H1 (cell line): ENCODE data around the gene PHACTR1. TPM values are rescaled to one million over a fixed set of nuclear protein-coding genes. Genes with fewer than 3 reads are reported as not detected.

ENCODE experiments used
- CTCF ChIA-PET: fragments of 300-600 bp; sonication (Branson Sonifier 250); formaldehyde crosslinking; loops from one replicate; lab custom pipeline; 2021; ENCODE audit not compliant: partially characterized antibody; lab: Charles Lee
- POLR2A ChIA-PET: fragments of 300-600 bp; sonication (Branson Sonifier 250); formaldehyde crosslinking; loops from one replicate; lab custom pipeline; 2021; ENCODE audit warnings: inconsistent platforms; ENCODE audit not compliant: partially characterized antibody; lab: Charles Lee
- DNase-seq, 2 experiments: peaks; one replicate each; pipeline versions ENCODE4 v3.0.0 to v3.0.0-alpha.2; 2010 to 2022; ENCODE audit warnings: low spot score in 2 of 2, low read depth in 1 of 2, mixed read lengths in 1 of 2
- FAIRE-seq: peaks from 2 replicates; lab custom pipeline; 2011; peaks lifted over from hg19 to GRCh38; lab: Jason Lieb, UNC
- H2AFZ ChIP-seq: 2 replicates; pipeline ENCODE4 v1.8.1; 2012; ENCODE audit warnings: low read length, inconsistent platforms
- H2AK5ac ChIP-seq: 2 replicates; pipeline ENCODE4 v1.6.1; 2013; ENCODE audit warnings: low read depth, low read length
- H2BK120ac ChIP-seq: replicated peaks from 2 replicates; pipeline ENCODE3; 2013; ENCODE audit warnings: low read depth, low read length, inconsistent platforms
- H2BK12ac ChIP-seq: 2 replicates; pipeline ENCODE4 v1.6.1; 2013; ENCODE audit warnings: low read depth, low read length
- H2BK15ac ChIP-seq: 2 replicates; pipeline ENCODE4 v1.6.1; 2013; ENCODE audit warnings: low read length
- H2BK20ac ChIP-seq: 2 replicates; pipeline ENCODE4 v1.6.1; 2013; ENCODE audit warnings: low read length
- H2BK5ac ChIP-seq: 2 replicates; pipeline ENCODE4 v1.6.1; 2013; ENCODE audit warnings: low read depth, low read length
- H3K14ac ChIP-seq: 2 replicates; pipeline ENCODE4 v1.6.1; 2013; ENCODE audit warnings: inconsistent platforms; ENCODE audit not compliant: insufficient read length
- H3K18ac ChIP-seq: 2 replicates; pipeline ENCODE4 v1.6.1; 2013; ENCODE audit warnings: low read length; ENCODE audit errors: extremely low read depth
- H3K23ac ChIP-seq: 2 replicates; pipeline ENCODE4 v1.6.1; 2013; ENCODE audit warnings: inconsistent platforms; ENCODE audit not compliant: insufficient read length
- H3K23me2 ChIP-seq: 2 replicates; pipeline ENCODE4 v1.6.1; 2013; ENCODE audit warnings: low read depth, low read length
- H3K27ac ChIP-seq: 2 replicates; pipeline ENCODE4 v1.6.1; 2011; ENCODE audit warnings: low read depth, low read length, inconsistent platforms
- H3K27me3 ChIP-seq, 4 experiments: replicated peaks in 1 of 4; 1 replicate in 1 of 4; 2 replicates in 3 of 4; pipeline versions ENCODE4 v1.6.1 to v1.8.1; 2011 to 2013; ENCODE audit warnings: low read length in 3 of 4, mild to moderate bottlenecking in 3 of 4, inconsistent platforms in 2 of 4, mixed read lengths in 2 of 4, moderate library complexity in 1 of 4; ENCODE audit not compliant: control insufficient read depth in 3 of 4, insufficient read depth in 3 of 4; ENCODE audit errors: extremely low read depth in 1 of 4
- H3K36me3 ChIP-seq, 4 experiments: 2 replicates each; pipeline versions ENCODE4 v1.6.1 to v1.8.1; 2011 to 2013; ENCODE audit warnings: mild to moderate bottlenecking in 4 of 4, low read length in 3 of 4, moderate library complexity in 2 of 4, control low read depth in 1 of 4, inconsistent platforms in 1 of 4; ENCODE audit not compliant: insufficient read depth in 4 of 4, control insufficient read depth in 2 of 4
- H3K4ac ChIP-seq: replicated peaks from 2 replicates; pipeline ENCODE3; 2013; ENCODE audit warnings: low read length, low read depth, mixed read lengths, inconsistent platforms; ENCODE audit not compliant: insufficient read length
- H3K4me1 ChIP-seq, 4 experiments: replicated peaks in 1 of 4; 1 replicate in 1 of 4; 2 replicates in 3 of 4; pipeline versions ENCODE4 v1.6.1 to v1.8.1; 2011 to 2013; ENCODE audit warnings: low read length in 3 of 4, inconsistent platforms in 2 of 4, mixed read lengths in 1 of 4; ENCODE audit not compliant: insufficient read depth in 4 of 4, control insufficient read depth in 3 of 4
- H3K4me2 ChIP-seq, 2 experiments: 2 replicates each; pipeline versions ENCODE4 v1.6.1 to v1.8.1; 2011 to 2013; ENCODE audit warnings: low read depth in 2 of 2, low read length in 2 of 2, control low read depth in 1 of 2, inconsistent platforms in 1 of 2, mild to moderate bottlenecking in 1 of 2; ENCODE audit not compliant: insufficient read depth in 1 of 2
- H3K4me3 ChIP-seq, 4 experiments: fragments of 200-600, 300-600 bp in 1 of 4; sonication (generic), shearing (Covaris generic), sonication (Bioruptor Twin) in 1 of 4; 2 replicates each; pipeline versions ENCODE4 v1.5.1 to v1.8.1; 2011 to 2016; ENCODE audit warnings: low read length in 4 of 4, low read depth in 3 of 4, control low read depth in 2 of 4, inconsistent platforms in 2 of 4, mild to moderate bottlenecking in 2 of 4, mixed read lengths in 1 of 4, moderate library complexity in 1 of 4; ENCODE audit not compliant: insufficient read depth in 2 of 4; ENCODE audit errors: extremely low read depth in 1 of 4
- H3K56ac ChIP-seq: replicated peaks from 2 replicates; pipeline ENCODE3; 2013; ENCODE audit warnings: low read depth, mild to moderate bottlenecking, mixed read lengths, low read length, inconsistent platforms; ENCODE audit not compliant: insufficient read length
- H3K79me1 ChIP-seq: 2 replicates; pipeline ENCODE4 v1.6.1; 2013; ENCODE audit warnings: low read depth, low read length, control low read depth
- H3K79me2 ChIP-seq, 2 experiments: 2 replicates each; pipeline versions ENCODE4 v1.6.1 to v1.8.1; 2012 to 2013; ENCODE audit warnings: low read length in 2 of 2, mild to moderate bottlenecking in 2 of 2, inconsistent platforms in 1 of 2; ENCODE audit not compliant: insufficient read depth in 2 of 2, control insufficient read depth in 1 of 2
- H3K9ac ChIP-seq, 4 experiments: replicated peaks in 1 of 4; 1 replicate in 1 of 4; 2 replicates in 3 of 4; pipeline versions ENCODE4 v1.6.1 to v1.8.1; 2011 to 2013; ENCODE audit warnings: low read depth in 3 of 4, low read length in 3 of 4, control low read depth in 2 of 4, mild to moderate bottlenecking in 2 of 4, moderate library complexity in 2 of 4, inconsistent platforms in 1 of 4; ENCODE audit errors: extremely low read depth in 1 of 4
- H3K9me3 ChIP-seq, 2 experiments: 2 replicates each; pipeline versions ENCODE4 v1.6.1 to v1.8.1; 2012 to 2013; ENCODE audit warnings: mild to moderate bottlenecking in 2 of 2, moderate library complexity in 2 of 2, control low read depth in 1 of 2, inconsistent platforms in 1 of 2, low read depth in 1 of 2, low read length in 1 of 2, mixed read lengths in 1 of 2; ENCODE audit not compliant: insufficient read depth in 2 of 2
- H4K20me1 ChIP-seq, 2 experiments: replicated peaks in 1 of 2; 2 replicates each; pipeline versions ENCODE3 to v1.8.1; 2011 to 2013; ENCODE audit warnings: inconsistent platforms in 2 of 2, low read length in 2 of 2, mild to moderate bottlenecking in 1 of 2; ENCODE audit not compliant: insufficient read depth in 2 of 2, control insufficient read depth in 1 of 2
- H4K5ac ChIP-seq: 2 replicates; pipeline ENCODE4 v1.6.1; 2013; ENCODE audit warnings: low read length, low read depth, mixed read lengths, inconsistent platforms; ENCODE audit not compliant: insufficient read length
- H4K8ac ChIP-seq: 2 replicates; pipeline ENCODE4 v1.8.0; 2013; ENCODE audit warnings: mild to moderate bottlenecking, moderate library complexity, low read length, inconsistent platforms; ENCODE audit not compliant: insufficient read depth; ENCODE audit errors: extremely low read depth
- H4K91ac ChIP-seq: replicated peaks from 2 replicates; pipeline ENCODE3; 2013; ENCODE audit warnings: low read length, mixed read lengths, inconsistent platforms; ENCODE audit not compliant: insufficient read length
- CTCF ChIP-seq, 3 experiments: IDR thresholded peaks; 1 replicate in 2 of 3; 2 replicates in 1 of 3; pipeline versions ENCODE4 v1.5.1 to v1.6.1; 2011; ENCODE audit warnings: low read length in 3 of 3, mild to moderate bottlenecking in 3 of 3, inconsistent platforms in 2 of 3, low read depth in 1 of 3, moderate library complexity in 1 of 3; ENCODE audit not compliant: insufficient read depth in 1 of 3; ENCODE audit errors: control extremely low read depth in 1 of 3
- YY1 ChIP-seq: IDR thresholded peaks from 2 replicates; pipeline ENCODE4 v1.6.1; 2011; ENCODE audit warnings: low read depth, mild to moderate bottlenecking, low read length
- polyA plus RNA-seq, 7 experiments: library from polyadenylated mRNA; depleted of rRNA in 3 of 7; stranded (reverse) in 5 of 7; unstranded in 2 of 7; fragments of >200 nt in 5 of 7; fragments of 200-250 nt in 2 of 7; gene quantifications; 1 replicate in 5 of 7; 2 replicates in 1 of 7; 4 replicates in 1 of 7; pipeline versions ENCODE4 v1.2.1 to v1.2.3, GENCODE V29; 2011 to 2013; ENCODE audit warnings: missing spikeins in 2 of 7, mixed read lengths in 2 of 7
- total RNA-seq: library from RNA; stranded (reverse); fragmentation: NEBNext Ultra II Directional; extraction: Animal tissue kit (Norgen Biotek cat#: 25700); gene quantifications from 2 replicates; pipeline ENCODE4 v1.2.1, GENCODE V29; 2021

PHACTR1 gene
- total and polyA plus RNA-seq, 2 of the 8 experiments (the other 6 are each of a cell fraction or from before 2014, with no cell fraction given), result 3.9 to 17.1 TPM

GRCh38 chr6:13099771-13100170 lies 383.2 kb downstream of the PHACTR1 start:
- Histone ChIP-seq H2BK5ac (no peak overlapping the region), H3K27ac (no peak overlapping the region), H4K91ac (no peak overlapping the region), H3K36me3 (no peaks in the 10 kb centered on the region; a peak in 1 of 8 replicates), H2BK120ac (no peak overlapping the region), H2BK20ac (no peak overlapping the region), H3K9ac (no peak overlapping the region), H3K79me2 (no peaks in the 10 kb centered on the region), H2BK15ac (no peak overlapping the region), H3K4me1 (peaks cover 0 to 2% (median under 1%) of the 10 kb centered on the region in 4 experiments; a peak in 2 of 7 replicates), H3K27me3 (no peaks in the 10 kb centered on the region), H3K18ac (no peak overlapping the region), H3K4me3 (no peak overlapping the region), H3K23ac (no peak overlapping the region), H3K56ac (no peak overlapping the region), H4K8ac (no peak overlapping the region), H2AK5ac (no peak overlapping the region), H4K5ac (no peak overlapping the region), H2BK12ac (no peak overlapping the region), H3K23me2 (no peaks in the 10 kb centered on the region), H3K14ac (no peak overlapping the region), H3K9me3 (no peaks in the 10 kb centered on the region), H2AFZ (no peak overlapping the region), H3K4ac (no peak overlapping the region), H3K4me2 (no peak overlapping the region), H4K20me1 (no peaks in the 10 kb centered on the region), H3K79me1 (no peaks in the 10 kb centered on the region)
- peak in 1 of 3 experiments; percentile 29; a peak in 1 of 4 replicates for TF ChIP-seq CTCF (IDR thresholded peaks at IDR 0.05; ENCODE audit: control extremely low read depth in 1 of 3, insufficient read depth in 1 of 3, low read depth in 1 of 3, low read length in 3 of 3)
- TF ChIP-seq YY1, result no peak
- DNase-seq, result no peak
- ChIA-PET CTCF (interaction anchor here (0.6 to 4.6 kb wide), 12 partner anchors 8 to 445 kb away, joined by 3 to 26 read pairs (median 4); no protein-coding TSS in a partner anchor), POLR2A (no interaction called here)
- peak; percentile 80 for FAIRE-seq
